ENCODE measurements around the gene GPR22.
A peak's percentile ranks its signal among the peaks of the same experiment; 100 is the strongest.

DNA sequence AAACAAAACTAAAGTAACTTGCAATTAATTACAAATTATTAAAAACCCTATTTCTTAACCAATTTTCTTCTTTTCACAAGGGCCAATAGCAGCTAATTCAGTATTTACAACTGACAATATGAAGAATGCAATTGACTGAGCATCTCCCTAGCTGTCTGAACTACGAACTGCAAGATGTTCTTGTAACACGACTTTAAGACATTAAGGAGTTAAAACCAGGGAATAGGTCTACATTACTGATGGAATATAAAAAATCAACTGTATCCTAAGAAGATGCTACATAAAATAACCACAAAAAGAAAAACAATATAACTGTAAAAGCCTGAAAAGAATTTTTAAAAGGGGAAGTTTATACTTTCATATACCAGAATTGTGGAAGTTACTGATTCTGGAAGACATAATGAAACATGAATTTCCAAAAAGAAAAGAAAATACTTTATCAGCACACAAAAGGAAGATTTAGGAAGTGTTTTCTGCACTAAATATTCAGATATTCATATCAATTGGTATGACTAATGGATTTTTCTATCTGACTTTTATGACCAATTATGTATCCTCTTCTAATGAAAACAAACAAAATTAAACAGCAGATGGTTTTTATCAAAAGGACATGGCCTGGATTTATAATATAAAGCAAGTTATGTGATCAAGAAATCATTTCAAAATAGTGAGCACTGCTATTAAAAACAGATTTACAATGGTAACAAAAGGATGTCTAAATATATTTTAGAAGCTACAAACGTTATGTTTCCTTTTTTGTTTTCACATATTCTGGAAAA, 1.6 kb downstream of the GPR22 start:
- TF ChIP-seq SNAI2 (CRISPR knock-in tag; IDR thresholded peaks at IDR 0.05) (no peak), TCF4 (CRISPR knock-in tag; IDR thresholded peaks at IDR 0.05; ENCODE audit: borderline replicate concordance) (peak; percentile 90), ARNTL (CRISPR knock-in tag; IDR thresholded peaks at IDR 0.05; ENCODE audit: borderline replicate concordance, low read depth) (no peak), ZFP30 (CRISPR knock-in tag; IDR thresholded peaks at IDR 0.05) (no peak), CSDC2 (CRISPR knock-in tag; IDR thresholded peaks at IDR 0.05) (no peak)
